ENCODE data around the gene RTN4. TPM values are rescaled to one million over a fixed set of nuclear protein-coding genes. Genes with fewer than 3 reads are reported as not detected.

Gene RTN4
- total RNA-seq, 2 experiments from 2014 or later: 84.9 to 85.7 TPM

- intact Hi-C loops (cut with DNase I, micrococcal nuclease): loop anchor here in 1 of 2 experiments (2.0 to 10.0 kb wide), 5 partner anchors 15 to 569 kb away; partner anchors contain the start of genes EML6 and PPP4R3B
- Histone ChIP-seq H3K36me3 (ENCODE audit: insufficient read depth, low read length) (no peaks in the 10 kb centered on the region), H3K27ac (ENCODE audit: low read depth in 1 of 2, low read length in 2 of 2) (no peak overlapping the region), H3K4me3 (ENCODE audit: low read length) (no peak overlapping the region), H3K9me3 (ENCODE audit: control insufficient read depth in 1 of 2, insufficient read depth in 1 of 2, low read length in 2 of 2) (no peaks in the 10 kb centered on the region), H3K27me3 (ENCODE audit: control insufficient read depth in 1 of 2, insufficient read depth in 2 of 2, low read length in 2 of 2) (no peaks in the 10 kb centered on the region), H3K4me1 (ENCODE audit: insufficient read depth, low read length) (peaks cover 19% of the 10 kb centered on the region)
- CTCF ChIA-PET: interaction anchor here (0.6 kb wide), 1 partner anchor 178 kb away, joined by 3 read pairs; no protein-coding TSS in a partner anchor
- Mint-ChIP-seq H3K4me1 (ENCODE audit: low read depth) (peaks cover 70% of the 10 kb centered on the region), H3K9me3 (no peaks in the 10 kb centered on the region), H3K36me3 (ENCODE audit: low read depth) (peaks cover 18% of the 10 kb centered on the region), H3K27ac (no peak overlapping the region), H3K27me3 (no peaks in the 10 kb centered on the region), H3K4me3 (no peak overlapping the region)
- POLR2A ChIA-PET: no interaction called here
- TF ChIP-seq, protein P1, sequence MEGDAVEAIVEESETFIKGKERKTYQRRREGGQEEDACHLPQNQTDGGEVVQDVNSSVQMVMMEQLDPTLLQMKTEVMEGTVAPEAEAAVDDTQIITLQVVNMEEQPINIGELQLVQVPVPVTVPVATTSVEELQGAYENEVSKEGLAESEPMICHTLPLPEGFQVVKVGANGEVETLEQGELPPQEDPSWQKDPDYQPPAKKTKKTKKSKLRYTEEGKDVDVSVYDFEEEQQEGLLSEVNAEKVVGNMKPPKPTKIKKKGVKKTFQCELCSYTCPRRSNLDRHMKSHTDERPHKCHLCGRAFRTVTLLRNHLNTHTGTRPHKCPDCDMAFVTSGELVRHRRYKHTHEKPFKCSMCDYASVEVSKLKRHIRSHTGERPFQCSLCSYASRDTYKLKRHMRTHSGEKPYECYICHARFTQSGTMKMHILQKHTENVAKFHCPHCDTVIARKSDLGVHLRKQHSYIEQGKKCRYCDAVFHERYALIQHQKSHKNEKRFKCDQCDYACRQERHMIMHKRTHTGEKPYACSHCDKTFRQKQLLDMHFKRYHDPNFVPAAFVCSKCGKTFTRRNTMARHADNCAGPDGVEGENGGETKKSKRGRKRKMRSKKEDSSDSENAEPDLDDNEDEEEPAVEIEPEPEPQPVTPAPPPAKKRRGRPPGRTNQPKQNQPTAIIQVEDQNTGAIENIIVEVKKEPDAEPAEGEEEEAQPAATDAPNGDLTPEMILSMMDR (IDR thresholded peaks at IDR 0.05): no peak
- DNase-seq: no peak
- no peak for ATAC-seq (ENCODE audit: poor library complexity)
These were observed 4.5 kb downstream of the RTN4 start for GRCh38 chr2:55045780-55046179.

GRCh38 chr2:55043841-55044240 lies 6.4 kb downstream of the RTN4 start:
- intact Hi-C loops (cut with DNase I, micrococcal nuclease): loop anchor here in 1 of 2 experiments (2.0 to 10.0 kb wide), 3 partner anchors 13 to 571 kb away; partner anchors contain the start of gene PPP4R3B
- Histone ChIP-seq H3K27me3 (ENCODE audit: control insufficient read depth in 1 of 2, insufficient read depth in 2 of 2, low read length in 2 of 2) (no peaks in the 10 kb centered on the region), H3K27ac (ENCODE audit: low read depth in 1 of 2, low read length in 2 of 2) (no peak overlapping the region), H3K9me3 (ENCODE audit: control insufficient read depth in 1 of 2, insufficient read depth in 1 of 2, low read length in 2 of 2) (peaks cover 4 to 6% of the 10 kb centered on the region in 2 experiments), H3K4me1 (ENCODE audit: insufficient read depth, low read length) (peaks cover 13% of the 10 kb centered on the region), H3K36me3 (ENCODE audit: insufficient read depth, low read length) (no peaks in the 10 kb centered on the region), H3K4me3 (ENCODE audit: low read length) (no peak overlapping the region)
- H3K36me3 Mint-ChIP-seq (ENCODE audit: low read depth): peaks cover 11% of the 10 kb centered on the region
- DNase-seq (no peak), ATAC-seq (ENCODE audit: poor library complexity) (no peak)
- TF ChIP-seq, protein P1 (IDR thresholded peaks at IDR 0.05): no peak
- no peaks in the 10 kb centered on the region for H3K27me3 Mint-ChIP-seq
- H3K27ac Mint-ChIP-seq: no peak overlapping the region
- peaks cover 67% of the 10 kb centered on the region for H3K4me1 Mint-ChIP-seq (ENCODE audit: low read depth)
- CTCF ChIA-PET: no interaction called here
- POLR2A ChIA-PET: no interaction called here
- H3K4me3 Mint-ChIP-seq: no peak overlapping the region
- H3K9me3 Mint-ChIP-seq: peaks cover 3% of the 10 kb centered on the region

- peaks cover 42% of the 10 kb centered on the region for H3K36me3 Mint-ChIP-seq (ENCODE audit: low read depth)
- no peak for DNase-seq
- Histone ChIP-seq H3K4me1 (ENCODE audit: insufficient read depth, low read length) (peaks cover 4% of the 10 kb centered on the region), H3K27ac (ENCODE audit: low read depth in 1 of 2, low read length in 2 of 2) (no peak overlapping the region), H3K4me3 (ENCODE audit: low read length) (no peak overlapping the region), H3K36me3 (ENCODE audit: insufficient read depth, low read length) (no peaks in the 10 kb centered on the region), H3K9me3 (ENCODE audit: control insufficient read depth in 1 of 2, insufficient read depth in 1 of 2, low read length in 2 of 2) (peaks cover 7 to 9% of the 10 kb centered on the region in 2 experiments), H3K27me3 (ENCODE audit: control insufficient read depth in 1 of 2, insufficient read depth in 2 of 2, low read length in 2 of 2) (no peaks in the 10 kb centered on the region)
- ChIA-PET POLR2A (no interaction called here), CTCF (interaction anchor here (1.3 kb wide), 1 partner anchor 13 kb away, joined by 3 read pairs; no protein-coding TSS in a partner anchor)
- peaks cover 70% of the 10 kb centered on the region for H3K4me1 Mint-ChIP-seq (ENCODE audit: low read depth)
- TF ChIP-seq, protein P1 (IDR thresholded peaks at IDR 0.05): no peak
- no peak overlapping the region for H3K4me3 Mint-ChIP-seq
- H3K27ac Mint-ChIP-seq: no peak overlapping the region
- no peak for ATAC-seq (ENCODE audit: poor library complexity)
- H3K27me3 Mint-ChIP-seq: no peaks in the 10 kb centered on the region
- H3K9me3 Mint-ChIP-seq: peaks cover 13% of the 10 kb centered on the region
- intact Hi-C loops (cut with DNase I, micrococcal nuclease): no loop called here
These were observed 11.8 kb downstream of the RTN4 start for GRCh38 chr2:55038428-55038827.
